H1 (cell line): Measurements from ENCODE around the gene SIGLEC10. TPM values are rescaled to one million over a fixed set of nuclear protein-coding genes. Genes with fewer than 3 reads are reported as not detected.

Source experiments
- CTCF ChIA-PET: fragments of 300-600 bp; sonication (Branson Sonifier 250); formaldehyde crosslinking; loops from one replicate; lab custom pipeline; 2021; ENCODE audit not compliant: partially characterized antibody; lab: Charles Lee
- POLR2A ChIA-PET: fragments of 300-600 bp; sonication (Branson Sonifier 250); formaldehyde crosslinking; loops from one replicate; lab custom pipeline; 2021; ENCODE audit warnings: inconsistent platforms; ENCODE audit not compliant: partially characterized antibody; lab: Charles Lee
- DNase-seq, 2 experiments: peaks; one replicate each; pipeline versions ENCODE4 v3.0.0 to v3.0.0-alpha.2; 2010 to 2022; ENCODE audit warnings: low spot score in 2 of 2, low read depth in 1 of 2, mixed read lengths in 1 of 2
- FAIRE-seq: peaks from 2 replicates; lab custom pipeline; 2011; peaks lifted over from hg19 to GRCh38; lab: Jason Lieb, UNC
- H2AFZ ChIP-seq: 2 replicates; pipeline ENCODE4 v1.8.1; 2012; ENCODE audit warnings: low read length, inconsistent platforms
- H2AK5ac ChIP-seq: 2 replicates; pipeline ENCODE4 v1.6.1; 2013; ENCODE audit warnings: low read depth, low read length
- H2BK120ac ChIP-seq: replicated peaks from 2 replicates; pipeline ENCODE3; 2013; ENCODE audit warnings: low read depth, low read length, inconsistent platforms
- H2BK12ac ChIP-seq: 2 replicates; pipeline ENCODE4 v1.6.1; 2013; ENCODE audit warnings: low read depth, low read length
- H2BK15ac ChIP-seq: 2 replicates; pipeline ENCODE4 v1.6.1; 2013; ENCODE audit warnings: low read length
- H2BK20ac ChIP-seq: 2 replicates; pipeline ENCODE4 v1.6.1; 2013; ENCODE audit warnings: low read length
- H2BK5ac ChIP-seq: 2 replicates; pipeline ENCODE4 v1.6.1; 2013; ENCODE audit warnings: low read depth, low read length
- H3K14ac ChIP-seq: 2 replicates; pipeline ENCODE4 v1.6.1; 2013; ENCODE audit warnings: inconsistent platforms; ENCODE audit not compliant: insufficient read length
- H3K18ac ChIP-seq: 2 replicates; pipeline ENCODE4 v1.6.1; 2013; ENCODE audit warnings: low read length; ENCODE audit errors: extremely low read depth
- H3K23ac ChIP-seq: 2 replicates; pipeline ENCODE4 v1.6.1; 2013; ENCODE audit warnings: inconsistent platforms; ENCODE audit not compliant: insufficient read length
- H3K23me2 ChIP-seq: 2 replicates; pipeline ENCODE4 v1.6.1; 2013; ENCODE audit warnings: low read depth, low read length
- H3K27ac ChIP-seq: 2 replicates; pipeline ENCODE4 v1.6.1; 2011; ENCODE audit warnings: low read depth, low read length, inconsistent platforms
- H3K27me3 ChIP-seq, 4 experiments: replicated peaks in 1 of 4; 1 replicate in 1 of 4; 2 replicates in 3 of 4; pipeline versions ENCODE4 v1.6.1 to v1.8.1; 2011 to 2013; ENCODE audit warnings: low read length in 3 of 4, mild to moderate bottlenecking in 3 of 4, inconsistent platforms in 2 of 4, mixed read lengths in 2 of 4, moderate library complexity in 1 of 4; ENCODE audit not compliant: control insufficient read depth in 3 of 4, insufficient read depth in 3 of 4; ENCODE audit errors: extremely low read depth in 1 of 4
- H3K36me3 ChIP-seq, 4 experiments: 2 replicates each; pipeline versions ENCODE4 v1.6.1 to v1.8.1; 2011 to 2013; ENCODE audit warnings: mild to moderate bottlenecking in 4 of 4, low read length in 3 of 4, moderate library complexity in 2 of 4, control low read depth in 1 of 4, inconsistent platforms in 1 of 4; ENCODE audit not compliant: insufficient read depth in 4 of 4, control insufficient read depth in 2 of 4
- H3K4ac ChIP-seq: replicated peaks from 2 replicates; pipeline ENCODE3; 2013; ENCODE audit warnings: low read length, low read depth, mixed read lengths, inconsistent platforms; ENCODE audit not compliant: insufficient read length
- H3K4me1 ChIP-seq, 4 experiments: replicated peaks in 1 of 4; 1 replicate in 1 of 4; 2 replicates in 3 of 4; pipeline versions ENCODE4 v1.6.1 to v1.8.1; 2011 to 2013; ENCODE audit warnings: low read length in 3 of 4, inconsistent platforms in 2 of 4, mixed read lengths in 1 of 4; ENCODE audit not compliant: insufficient read depth in 4 of 4, control insufficient read depth in 3 of 4
- H3K4me2 ChIP-seq, 2 experiments: 2 replicates each; pipeline versions ENCODE4 v1.6.1 to v1.8.1; 2011 to 2013; ENCODE audit warnings: low read depth in 2 of 2, low read length in 2 of 2, control low read depth in 1 of 2, inconsistent platforms in 1 of 2, mild to moderate bottlenecking in 1 of 2; ENCODE audit not compliant: insufficient read depth in 1 of 2
- H3K4me3 ChIP-seq, 4 experiments: fragments of 200-600, 300-600 bp in 1 of 4; sonication (generic), shearing (Covaris generic), sonication (Bioruptor Twin) in 1 of 4; 2 replicates each; pipeline versions ENCODE4 v1.5.1 to v1.8.1; 2011 to 2016; ENCODE audit warnings: low read length in 4 of 4, low read depth in 3 of 4, control low read depth in 2 of 4, inconsistent platforms in 2 of 4, mild to moderate bottlenecking in 2 of 4, mixed read lengths in 1 of 4, moderate library complexity in 1 of 4; ENCODE audit not compliant: insufficient read depth in 2 of 4; ENCODE audit errors: extremely low read depth in 1 of 4
- H3K56ac ChIP-seq: replicated peaks from 2 replicates; pipeline ENCODE3; 2013; ENCODE audit warnings: low read depth, mild to moderate bottlenecking, mixed read lengths, low read length, inconsistent platforms; ENCODE audit not compliant: insufficient read length
- H3K79me1 ChIP-seq: 2 replicates; pipeline ENCODE4 v1.6.1; 2013; ENCODE audit warnings: low read depth, low read length, control low read depth
- H3K79me2 ChIP-seq, 2 experiments: 2 replicates each; pipeline versions ENCODE4 v1.6.1 to v1.8.1; 2012 to 2013; ENCODE audit warnings: low read length in 2 of 2, mild to moderate bottlenecking in 2 of 2, inconsistent platforms in 1 of 2; ENCODE audit not compliant: insufficient read depth in 2 of 2, control insufficient read depth in 1 of 2
- H3K9ac ChIP-seq, 4 experiments: replicated peaks in 1 of 4; 1 replicate in 1 of 4; 2 replicates in 3 of 4; pipeline versions ENCODE4 v1.6.1 to v1.8.1; 2011 to 2013; ENCODE audit warnings: low read depth in 3 of 4, low read length in 3 of 4, control low read depth in 2 of 4, mild to moderate bottlenecking in 2 of 4, moderate library complexity in 2 of 4, inconsistent platforms in 1 of 4; ENCODE audit errors: extremely low read depth in 1 of 4
- H3K9me3 ChIP-seq, 2 experiments: 2 replicates each; pipeline versions ENCODE4 v1.6.1 to v1.8.1; 2012 to 2013; ENCODE audit warnings: mild to moderate bottlenecking in 2 of 2, moderate library complexity in 2 of 2, control low read depth in 1 of 2, inconsistent platforms in 1 of 2, low read depth in 1 of 2, low read length in 1 of 2, mixed read lengths in 1 of 2; ENCODE audit not compliant: insufficient read depth in 2 of 2
- H4K20me1 ChIP-seq, 2 experiments: replicated peaks in 1 of 2; 2 replicates each; pipeline versions ENCODE3 to v1.8.1; 2011 to 2013; ENCODE audit warnings: inconsistent platforms in 2 of 2, low read length in 2 of 2, mild to moderate bottlenecking in 1 of 2; ENCODE audit not compliant: insufficient read depth in 2 of 2, control insufficient read depth in 1 of 2
- H4K5ac ChIP-seq: 2 replicates; pipeline ENCODE4 v1.6.1; 2013; ENCODE audit warnings: low read length, low read depth, mixed read lengths, inconsistent platforms; ENCODE audit not compliant: insufficient read length
- H4K8ac ChIP-seq: 2 replicates; pipeline ENCODE4 v1.8.0; 2013; ENCODE audit warnings: mild to moderate bottlenecking, moderate library complexity, low read length, inconsistent platforms; ENCODE audit not compliant: insufficient read depth; ENCODE audit errors: extremely low read depth
- H4K91ac ChIP-seq: replicated peaks from 2 replicates; pipeline ENCODE3; 2013; ENCODE audit warnings: low read length, mixed read lengths, inconsistent platforms; ENCODE audit not compliant: insufficient read length
- CEBPB ChIP-seq: IDR thresholded peaks from 2 replicates; pipeline ENCODE4 v1.6.1; 2012; ENCODE audit warnings: low read depth, low read length
- FOSL1 ChIP-seq: IDR thresholded peaks from 2 replicates; pipeline ENCODE4 v1.6.1; 2011; ENCODE audit warnings: mild to moderate bottlenecking, low read depth, low read length, moderate library complexity; ENCODE audit not compliant: insufficient read depth
- KDM4A ChIP-seq: IDR thresholded peaks from one replicate; pipeline ENCODE4 v1.7.1; 2012; ENCODE audit warnings: low read depth, mild to moderate bottlenecking, moderate library complexity, low read length, inconsistent platforms; ENCODE audit not compliant: severe bottlenecking
- POU5F1 ChIP-seq: IDR thresholded peaks from 2 replicates; pipeline ENCODE4 v1.6.1; 2011; ENCODE audit warnings: low read depth, mild to moderate bottlenecking, low read length, moderate library complexity
- RNF2 ChIP-seq: fragments of 200-900, 300-1000 bp; sonication (generic); IDR thresholded peaks from 2 replicates; pipeline ENCODE4 v1.7.1; 2016; ENCODE audit warnings: borderline replicate concordance, low read depth, mild to moderate bottlenecking, antibody characterized with exemption, low read length; ENCODE audit not compliant: poor library complexity, severe bottlenecking; ENCODE audit errors: missing control alignments
- SIN3A ChIP-seq, 2 experiments: IDR thresholded peaks in 1 of 2; conservative IDR thresholded peaks in 1 of 2; 2 replicates each; pipeline ENCODE4 v1.6.1; 2011 to 2012; ENCODE audit warnings: low read length in 2 of 2, improper control_type of control experiment in 1 of 2, low read depth in 1 of 2, mild to moderate bottlenecking in 1 of 2
- SP2 ChIP-seq: IDR thresholded peaks from 2 replicates; pipeline ENCODE4 v1.6.1; 2012; ENCODE audit warnings: mild to moderate bottlenecking, low read length, inconsistent platforms
- TAF1 ChIP-seq: IDR thresholded peaks from 2 replicates; pipeline ENCODE4 v1.6.1; 2011; ENCODE audit warnings: mild to moderate bottlenecking, low read depth, low read length
- WGBS, 2 experiments: shearing (Covaris generic) in 1 of 2; methylation state at CpG; one replicate each; pipeline versions ENCODE4 v1.1.6 to v1.1.7; 2013 to 2015; ENCODE audit warnings: low lambda C conversion rate in 2 of 2, mixed read lengths in 2 of 2, inconsistent platforms in 1 of 2, low coverage in 1 of 2, missing lambda C conversion rate in 1 of 2; ENCODE audit not compliant: insufficient replicate concordance in 2 of 2, insufficient coverage in 1 of 2, insufficient read length in 1 of 2; ENCODE audit errors: extremely low coverage in 1 of 2, missing lambda C conversion rate in 1 of 2; 5-methylcytosine and 5-hydroxymethylcytosine counted together
- polyA plus RNA-seq, 7 experiments: library from polyadenylated mRNA; depleted of rRNA in 3 of 7; stranded (reverse) in 5 of 7; unstranded in 2 of 7; fragments of >200 nt in 5 of 7; fragments of 200-250 nt in 2 of 7; gene quantifications; 1 replicate in 5 of 7; 2 replicates in 1 of 7; 4 replicates in 1 of 7; pipeline versions ENCODE4 v1.2.1 to v1.2.3, GENCODE V29; 2011 to 2013; ENCODE audit warnings: missing spikeins in 2 of 7, mixed read lengths in 2 of 7
- total RNA-seq: library from RNA; stranded (reverse); fragmentation: NEBNext Ultra II Directional; extraction: Animal tissue kit (Norgen Biotek cat#: 25700); gene quantifications from 2 replicates; pipeline ENCODE4 v1.2.1, GENCODE V29; 2021
- TF ChIP-seq, protein P1 (sequence below), 3 experiments: IDR thresholded peaks; 1 replicate in 2 of 3; 2 replicates in 1 of 3; pipeline versions ENCODE4 v1.5.1 to v1.6.1; 2011; ENCODE audit warnings: low read length in 3 of 3, mild to moderate bottlenecking in 3 of 3, inconsistent platforms in 2 of 3, low read depth in 1 of 3, moderate library complexity in 1 of 3; ENCODE audit not compliant: insufficient read depth in 1 of 3; ENCODE audit errors: control extremely low read depth in 1 of 3

The SIGLEC10 gene
- total and polyA plus RNA-seq, 2 of the 8 experiments (the other 6 are each of a cell fraction or from before 2014, with no cell fraction given), result 0.06 TPM; not detected in 1

DNA sequence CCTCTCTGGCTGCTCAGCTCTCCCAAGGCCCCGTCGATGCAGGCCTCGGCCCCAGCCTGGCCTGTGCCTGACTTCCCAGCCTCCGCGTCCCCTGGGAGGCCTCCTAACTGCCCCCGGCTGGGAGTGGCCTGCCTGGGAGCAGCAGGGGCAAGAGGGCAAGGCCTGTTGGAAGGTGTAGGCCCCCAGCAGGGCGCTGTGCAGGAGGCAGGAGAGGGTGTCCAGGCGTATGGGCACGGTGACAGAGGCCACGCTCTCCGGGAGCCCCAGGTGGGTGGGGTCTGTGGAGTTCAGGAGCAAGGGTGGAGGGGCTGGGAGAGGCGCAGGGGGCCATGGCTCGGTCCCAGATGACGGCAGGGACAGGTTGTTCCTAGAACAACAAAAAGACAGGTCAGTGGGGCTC lies 28.3 kb downstream of the SIGLEC10 start:
- H3K23me2 ChIP-seq, result peaks cover 4% of the 10 kb centered on the region; the same call in 1 of the 2 replicates
- H3K27me3 ChIP-seq, result no peaks in the 10 kb centered on the region
- CTCF ChIA-PET, result interaction anchor here (0.8 to 1.9 kb wide), 4 partner anchors 19 to 93 kb away, joined by 3 to 7 read pairs (median 4); no protein-coding TSS in a partner anchor
- no peak overlapping the region for H2BK5ac ChIP-seq
- no peak overlapping the region for H2BK12ac ChIP-seq
- peaks cover 0 to 4% (median under 1%) of the 10 kb centered on the region in 4 experiments; a peak in 4 of 7 replicates for H3K4me1 ChIP-seq
- no peak overlapping the region for H3K23ac ChIP-seq
- no peak overlapping the region for H3K27ac ChIP-seq
- no peak overlapping the region for H4K8ac ChIP-seq
- no peak overlapping the region for H3K14ac ChIP-seq
- TF ChIP-seq, protein P1, sequence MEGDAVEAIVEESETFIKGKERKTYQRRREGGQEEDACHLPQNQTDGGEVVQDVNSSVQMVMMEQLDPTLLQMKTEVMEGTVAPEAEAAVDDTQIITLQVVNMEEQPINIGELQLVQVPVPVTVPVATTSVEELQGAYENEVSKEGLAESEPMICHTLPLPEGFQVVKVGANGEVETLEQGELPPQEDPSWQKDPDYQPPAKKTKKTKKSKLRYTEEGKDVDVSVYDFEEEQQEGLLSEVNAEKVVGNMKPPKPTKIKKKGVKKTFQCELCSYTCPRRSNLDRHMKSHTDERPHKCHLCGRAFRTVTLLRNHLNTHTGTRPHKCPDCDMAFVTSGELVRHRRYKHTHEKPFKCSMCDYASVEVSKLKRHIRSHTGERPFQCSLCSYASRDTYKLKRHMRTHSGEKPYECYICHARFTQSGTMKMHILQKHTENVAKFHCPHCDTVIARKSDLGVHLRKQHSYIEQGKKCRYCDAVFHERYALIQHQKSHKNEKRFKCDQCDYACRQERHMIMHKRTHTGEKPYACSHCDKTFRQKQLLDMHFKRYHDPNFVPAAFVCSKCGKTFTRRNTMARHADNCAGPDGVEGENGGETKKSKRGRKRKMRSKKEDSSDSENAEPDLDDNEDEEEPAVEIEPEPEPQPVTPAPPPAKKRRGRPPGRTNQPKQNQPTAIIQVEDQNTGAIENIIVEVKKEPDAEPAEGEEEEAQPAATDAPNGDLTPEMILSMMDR (IDR thresholded peaks at IDR 0.05; ENCODE audit: control extremely low read depth in 1 of 3, insufficient read depth in 1 of 3, low read depth in 1 of 3, low read length in 3 of 3), result no peak
- TF ChIP-seq POU5F1 (no peak), RNF2 (no peak), TAF1 (no peak), FOSL1 (no peak), KDM4A (no peak), SP2 (no peak), CEBPB (no peak), SIN3A (conservative IDR thresholded peaks at IDR 0.05 in 1 of 2, IDR thresholded peaks at IDR 0.05 in 1 of 2; ENCODE audit: low read depth in 1 of 2, low read length in 2 of 2) (no peak)
- H3K79me2 ChIP-seq, result no peaks in the 10 kb centered on the region
- no peaks in the 10 kb centered on the region for H3K9me3 ChIP-seq
- no peak overlapping the region for H2BK15ac ChIP-seq
- POLR2A ChIA-PET, result interaction anchor here (1.0 to 1.2 kb wide), 2 partner anchors 9 to 24 kb away, joined by 3 to 4 read pairs; no protein-coding TSS in a partner anchor
- 94% methylated on average over 12 of the region's 14 CpGs; no CpG with 5 or more reads in 1 of the 2 experiments for WGBS, 2 experiments
- H3K4me3 ChIP-seq, result no peak overlapping the region
- no peaks in the 10 kb centered on the region for H3K36me3 ChIP-seq
- H4K91ac ChIP-seq, result no peak overlapping the region
- no peaks in the 10 kb centered on the region for H4K20me1 ChIP-seq
- H2AK5ac ChIP-seq, result no peak overlapping the region; the same call in 1 of the 2 replicates
- no peak overlapping the region for H3K4me2 ChIP-seq
- no peak for DNase-seq
- H3K4ac ChIP-seq, result no peak overlapping the region
- H2BK20ac ChIP-seq, result no peak overlapping the region
- no peaks in the 10 kb centered on the region for H3K79me1 ChIP-seq
- H2BK120ac ChIP-seq, result no peak overlapping the region
- no peak overlapping the region for H4K5ac ChIP-seq
- H2AFZ ChIP-seq, result no peak overlapping the region
- H3K56ac ChIP-seq, result no peak overlapping the region
- H3K9ac ChIP-seq, result no peak overlapping the region
- no peak for FAIRE-seq
- H3K18ac ChIP-seq, result no peak overlapping the region
